ENCODE results near the gene KIT.

KIT gene

DNA sequence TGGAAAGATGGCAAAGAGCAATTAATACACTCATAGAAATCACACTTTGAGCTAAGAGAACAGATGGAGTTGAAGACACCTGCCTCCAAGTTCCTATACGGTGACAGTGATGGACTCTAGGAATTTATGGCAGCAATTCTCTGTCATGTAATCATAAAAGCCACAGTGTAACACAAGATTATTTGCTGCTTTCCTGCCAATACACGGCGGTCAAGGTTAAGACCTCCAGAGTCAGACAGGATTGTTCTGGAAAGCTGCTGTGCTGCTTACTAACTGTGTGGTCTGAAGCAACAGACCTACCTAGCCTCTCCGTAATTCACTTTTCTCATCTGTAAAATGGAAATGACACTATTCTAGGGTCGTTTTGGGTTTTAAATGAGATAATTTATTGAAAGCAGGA lies 14.6 kb upstream of the KIT start:
- no peak for ATAC-seq (ENCODE audit: low read depth)
- no peak overlapping the region for H3K4me3 ChIP-seq (ENCODE audit: severe bottlenecking)

DNA sequence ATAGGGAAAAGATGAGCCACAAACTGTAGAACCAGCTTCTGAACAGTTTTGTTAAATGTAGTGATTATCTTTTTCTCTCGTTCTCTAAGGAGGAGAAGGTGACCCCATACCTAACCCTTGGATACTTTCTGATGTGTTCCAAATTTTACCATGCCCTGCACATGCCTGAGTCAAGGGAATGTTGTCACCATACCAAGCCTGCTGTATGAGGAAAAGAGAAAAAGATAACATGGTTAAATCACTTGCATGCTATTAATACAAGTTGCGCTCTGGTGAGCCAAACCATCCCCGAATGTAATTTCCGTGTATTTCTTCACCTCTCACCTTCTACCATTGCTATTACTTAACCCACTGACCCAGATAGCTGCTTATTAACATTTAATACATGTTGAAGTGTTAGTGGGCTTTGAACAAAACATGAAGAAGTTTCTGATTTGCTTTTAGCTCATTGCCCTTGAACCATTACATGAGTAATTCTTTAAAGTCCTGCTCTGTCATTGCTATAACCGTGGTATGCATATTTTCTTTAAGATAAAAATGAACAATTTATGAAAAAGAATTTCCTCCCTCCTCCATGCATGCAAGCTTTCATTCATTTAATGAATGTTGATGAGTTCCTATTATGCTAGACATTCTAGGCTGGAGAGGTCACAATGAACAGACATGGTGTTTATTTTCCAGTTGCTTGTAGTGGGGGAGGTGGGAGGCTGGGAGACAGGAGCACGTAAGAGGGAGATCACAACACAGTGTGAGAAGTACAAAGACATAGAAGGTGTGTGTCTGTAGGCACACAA lies 13.6 kb upstream of the KIT start:
- ATAC-seq (ENCODE audit: low read depth) (no peak), DNase-seq (ENCODE audit: low spot score) (no peak)
- TF ChIP-seq, protein P1, sequence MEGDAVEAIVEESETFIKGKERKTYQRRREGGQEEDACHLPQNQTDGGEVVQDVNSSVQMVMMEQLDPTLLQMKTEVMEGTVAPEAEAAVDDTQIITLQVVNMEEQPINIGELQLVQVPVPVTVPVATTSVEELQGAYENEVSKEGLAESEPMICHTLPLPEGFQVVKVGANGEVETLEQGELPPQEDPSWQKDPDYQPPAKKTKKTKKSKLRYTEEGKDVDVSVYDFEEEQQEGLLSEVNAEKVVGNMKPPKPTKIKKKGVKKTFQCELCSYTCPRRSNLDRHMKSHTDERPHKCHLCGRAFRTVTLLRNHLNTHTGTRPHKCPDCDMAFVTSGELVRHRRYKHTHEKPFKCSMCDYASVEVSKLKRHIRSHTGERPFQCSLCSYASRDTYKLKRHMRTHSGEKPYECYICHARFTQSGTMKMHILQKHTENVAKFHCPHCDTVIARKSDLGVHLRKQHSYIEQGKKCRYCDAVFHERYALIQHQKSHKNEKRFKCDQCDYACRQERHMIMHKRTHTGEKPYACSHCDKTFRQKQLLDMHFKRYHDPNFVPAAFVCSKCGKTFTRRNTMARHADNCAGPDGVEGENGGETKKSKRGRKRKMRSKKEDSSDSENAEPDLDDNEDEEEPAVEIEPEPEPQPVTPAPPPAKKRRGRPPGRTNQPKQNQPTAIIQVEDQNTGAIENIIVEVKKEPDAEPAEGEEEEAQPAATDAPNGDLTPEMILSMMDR (IDR thresholded peaks at IDR 0.05; ENCODE audit: poor library complexity, severe bottlenecking): no peak
- no peaks in the 10 kb centered on the region for H3K4me1 ChIP-seq (ENCODE audit: insufficient read depth, poor library complexity, severe bottlenecking)
- no peaks in the 10 kb centered on the region for H3K27me3 ChIP-seq (ENCODE audit: insufficient read depth, poor library complexity, severe bottlenecking)
- no peak overlapping the region for H3K27ac ChIP-seq (ENCODE audit: poor library complexity, severe bottlenecking)
- H3K4me3 ChIP-seq (ENCODE audit: severe bottlenecking): no peak overlapping the region
- H3K36me3 ChIP-seq (ENCODE audit: low read depth): no peaks in the 10 kb centered on the region
- no peaks in the 10 kb centered on the region for H3K9me3 ChIP-seq (ENCODE audit: severe bottlenecking)

More for the DNA sequence above, 14.6 kb upstream of the KIT start:
- H3K27ac ChIP-seq (ENCODE audit: poor library complexity, severe bottlenecking): no peak overlapping the region
- H3K27me3 ChIP-seq (ENCODE audit: insufficient read depth, poor library complexity, severe bottlenecking): no peaks in the 10 kb centered on the region
- no peak for DNase-seq (ENCODE audit: low spot score)
- no peaks in the 10 kb centered on the region for H3K4me1 ChIP-seq (ENCODE audit: insufficient read depth, poor library complexity, severe bottlenecking)
- TF ChIP-seq, protein P1 (IDR thresholded peaks at IDR 0.05; ENCODE audit: poor library complexity, severe bottlenecking): no peak
- H3K36me3 ChIP-seq (ENCODE audit: low read depth): no peaks in the 10 kb centered on the region
- no peaks in the 10 kb centered on the region for H3K9me3 ChIP-seq (ENCODE audit: severe bottlenecking)

DNA sequence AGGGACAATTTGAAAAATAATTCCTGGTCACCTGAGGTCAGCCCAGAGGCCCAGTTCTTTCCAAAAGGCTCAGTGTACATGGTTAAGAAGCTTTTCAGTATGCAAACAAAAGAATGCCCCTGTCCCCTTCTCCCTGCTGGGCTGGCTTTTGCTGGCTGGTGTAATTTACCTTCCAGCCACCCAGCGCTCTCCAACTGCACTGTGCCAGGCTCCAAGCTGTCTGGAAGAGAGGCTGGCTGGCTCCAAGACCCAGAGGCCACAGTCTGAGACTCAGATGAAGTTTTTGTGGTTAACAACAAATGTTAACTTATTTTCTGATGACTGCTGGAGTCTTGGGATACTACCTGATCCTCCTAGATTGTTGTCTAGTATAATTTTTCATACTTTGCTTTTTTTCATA lies 11.9 kb upstream of the KIT start:
- TF ChIP-seq, protein P1 (IDR thresholded peaks at IDR 0.05; ENCODE audit: poor library complexity, severe bottlenecking): no peak
- no peak for DNase-seq (ENCODE audit: low spot score)
- no peaks in the 10 kb centered on the region for H3K9me3 ChIP-seq (ENCODE audit: severe bottlenecking)
- no peaks in the 10 kb centered on the region for H3K27me3 ChIP-seq (ENCODE audit: insufficient read depth, poor library complexity, severe bottlenecking)
- H3K27ac ChIP-seq (ENCODE audit: poor library complexity, severe bottlenecking): no peak overlapping the region
- H3K4me1 ChIP-seq (ENCODE audit: insufficient read depth, poor library complexity, severe bottlenecking): no peaks in the 10 kb centered on the region
- no peak overlapping the region for H3K4me3 ChIP-seq (ENCODE audit: severe bottlenecking)
- no peak for ATAC-seq (ENCODE audit: low read depth)
- H3K36me3 ChIP-seq (ENCODE audit: low read depth): no peaks in the 10 kb centered on the region

DNA sequence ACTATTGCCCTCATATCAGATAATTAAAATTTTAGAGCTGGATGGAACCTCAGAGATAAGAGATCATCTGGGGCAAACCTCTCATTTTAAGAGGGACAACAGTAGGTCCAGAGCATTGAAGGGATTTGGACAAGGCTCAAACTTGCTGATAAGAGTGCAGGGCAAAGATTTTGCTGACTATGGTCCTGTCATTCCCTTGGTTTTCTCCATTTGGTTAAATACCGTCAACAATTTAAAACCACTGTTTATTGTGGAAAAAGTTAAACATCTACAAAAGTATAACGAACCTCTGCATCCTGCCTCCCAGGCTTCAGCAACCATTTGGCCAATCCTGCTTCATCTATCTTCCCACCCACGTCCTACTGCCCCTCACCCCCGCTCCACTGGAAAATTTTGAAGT lies 10.7 kb upstream of the KIT start:
- H3K27ac ChIP-seq (ENCODE audit: poor library complexity, severe bottlenecking): no peak overlapping the region
- no peak overlapping the region for H3K4me3 ChIP-seq (ENCODE audit: severe bottlenecking)
- H3K36me3 ChIP-seq (ENCODE audit: low read depth): no peaks in the 10 kb centered on the region
- H3K27me3 ChIP-seq (ENCODE audit: insufficient read depth, poor library complexity, severe bottlenecking): no peaks in the 10 kb centered on the region
- H3K9me3 ChIP-seq (ENCODE audit: severe bottlenecking): no peaks in the 10 kb centered on the region
- DNase-seq (ENCODE audit: low spot score): no peak
- no peak for ATAC-seq (ENCODE audit: low read depth)
- H3K4me1 ChIP-seq (ENCODE audit: insufficient read depth, poor library complexity, severe bottlenecking): no peaks in the 10 kb centered on the region
- TF ChIP-seq, protein P1 (IDR thresholded peaks at IDR 0.05; ENCODE audit: poor library complexity, severe bottlenecking): no peak

DNA sequence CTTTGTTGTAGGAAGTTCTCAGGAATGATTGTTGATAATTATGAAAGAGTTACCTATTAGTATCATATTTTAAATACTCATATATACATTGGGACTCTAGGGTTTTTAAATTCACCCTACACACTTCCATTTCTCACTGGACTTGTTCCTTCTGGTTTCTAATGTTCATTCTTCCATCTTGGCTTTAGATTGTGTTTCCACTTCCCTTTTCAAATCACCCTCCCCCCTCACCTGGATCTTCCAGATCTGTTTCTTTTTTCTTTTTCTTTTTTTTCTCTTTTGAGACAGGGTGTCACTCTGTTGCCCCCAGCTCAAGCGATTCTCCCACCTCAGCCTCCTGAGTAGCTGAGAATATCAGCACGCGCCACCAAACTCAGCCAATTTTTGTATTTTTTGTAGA lies 6.7 kb upstream of the KIT start:
- TF ChIP-seq, protein P1 (IDR thresholded peaks at IDR 0.05; ENCODE audit: poor library complexity, severe bottlenecking): no peak
- H3K36me3 ChIP-seq (ENCODE audit: low read depth): no peaks in the 10 kb centered on the region
- ATAC-seq (ENCODE audit: low read depth) (no peak), DNase-seq (ENCODE audit: low spot score) (no peak)
- H3K27ac ChIP-seq (ENCODE audit: poor library complexity, severe bottlenecking): no peak overlapping the region
- H3K4me3 ChIP-seq (ENCODE audit: severe bottlenecking): no peak overlapping the region
- no peaks in the 10 kb centered on the region for H3K9me3 ChIP-seq (ENCODE audit: severe bottlenecking)
- no peaks in the 10 kb centered on the region for H3K4me1 ChIP-seq (ENCODE audit: insufficient read depth, poor library complexity, severe bottlenecking)
- peaks cover 2% of the 10 kb centered on the region for H3K27me3 ChIP-seq (ENCODE audit: insufficient read depth, poor library complexity, severe bottlenecking)

All from RWPE2 (cell line).